GM19238 (cell line): ENCODE measurements around the gene DGCR2.
"Not testable (repeated sequence)": the region's sequence is repeated elsewhere in the genome, so short reads cannot be mapped to it uniquely, and the experiment has no call there.

Source experiments
- DNase-seq: peaks from one replicate; pipeline ENCODE4 v3.0.0; 2011; ENCODE audit warnings: low spot score; ENCODE audit not compliant: insufficient read length

Gene DGCR2

GRCh38 chr22:19109198-19110063, 12.8 kb downstream of the DGCR2 start:
- DNase-seq = peak; percentile 60

DNA sequence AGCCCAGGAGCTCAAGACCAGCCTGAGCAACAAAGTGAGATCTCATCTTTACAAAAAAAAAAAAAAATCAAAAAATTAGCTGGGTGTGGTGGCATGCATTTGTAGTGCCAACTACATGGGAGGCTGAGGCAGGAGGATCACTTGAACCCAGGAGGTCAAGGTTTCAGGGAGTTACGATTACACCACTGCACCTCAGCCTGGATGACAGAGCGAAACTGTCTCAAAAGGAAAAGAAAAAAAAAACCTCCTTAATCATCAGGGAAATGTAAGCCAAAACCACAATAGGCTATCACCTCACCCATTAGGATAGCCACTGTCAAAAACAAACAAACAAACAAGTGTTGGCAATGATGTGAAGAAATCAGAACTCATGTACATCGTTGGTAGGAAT, 13.4 kb downstream of the DGCR2 start:
- no peak for DNase-seq

GRCh38 chr22:19107730-19108074, 14.5 kb downstream of the DGCR2 start:
- DNase-seq = no peak

DNA sequence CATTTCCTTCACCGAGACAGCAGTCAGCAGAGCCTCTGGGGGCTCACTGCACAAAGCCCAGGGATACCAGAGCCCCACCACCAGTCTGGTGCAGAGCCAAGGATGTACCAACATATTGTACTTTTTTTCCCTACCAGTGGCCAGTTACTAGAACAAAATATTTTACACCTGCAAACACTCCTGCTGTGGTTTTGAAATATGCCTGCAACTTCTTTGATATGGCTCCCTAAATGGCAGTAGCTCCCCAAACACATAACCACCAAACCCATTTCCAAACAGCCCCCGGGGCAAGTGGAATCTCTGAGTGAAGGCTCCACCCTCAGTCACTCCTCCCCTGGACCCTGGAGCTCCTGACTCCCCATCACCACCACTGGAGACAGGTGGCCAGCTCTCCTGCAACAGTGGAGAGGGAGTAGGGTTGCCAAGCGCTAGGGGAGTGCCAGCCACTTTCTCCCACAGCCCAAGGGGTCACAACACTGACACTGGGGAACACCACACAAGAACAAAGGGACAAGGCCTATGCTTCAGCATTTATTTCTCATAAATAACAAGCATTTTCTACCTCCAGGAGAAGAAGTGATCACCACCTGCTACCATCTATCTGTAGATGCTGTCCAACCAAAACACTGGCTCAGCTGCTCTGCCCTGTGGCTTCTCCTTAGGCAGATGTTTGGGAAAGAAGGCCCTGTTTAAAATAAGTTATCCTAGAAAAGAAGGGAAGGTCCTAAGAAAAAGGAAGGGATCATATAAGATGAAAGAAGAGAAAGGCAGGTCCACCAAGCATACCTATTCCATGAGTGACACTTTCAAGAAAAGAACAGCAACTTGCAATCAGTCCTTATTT, 15.1 kb downstream of the DGCR2 start:
- no peak for DNase-seq

DNA sequence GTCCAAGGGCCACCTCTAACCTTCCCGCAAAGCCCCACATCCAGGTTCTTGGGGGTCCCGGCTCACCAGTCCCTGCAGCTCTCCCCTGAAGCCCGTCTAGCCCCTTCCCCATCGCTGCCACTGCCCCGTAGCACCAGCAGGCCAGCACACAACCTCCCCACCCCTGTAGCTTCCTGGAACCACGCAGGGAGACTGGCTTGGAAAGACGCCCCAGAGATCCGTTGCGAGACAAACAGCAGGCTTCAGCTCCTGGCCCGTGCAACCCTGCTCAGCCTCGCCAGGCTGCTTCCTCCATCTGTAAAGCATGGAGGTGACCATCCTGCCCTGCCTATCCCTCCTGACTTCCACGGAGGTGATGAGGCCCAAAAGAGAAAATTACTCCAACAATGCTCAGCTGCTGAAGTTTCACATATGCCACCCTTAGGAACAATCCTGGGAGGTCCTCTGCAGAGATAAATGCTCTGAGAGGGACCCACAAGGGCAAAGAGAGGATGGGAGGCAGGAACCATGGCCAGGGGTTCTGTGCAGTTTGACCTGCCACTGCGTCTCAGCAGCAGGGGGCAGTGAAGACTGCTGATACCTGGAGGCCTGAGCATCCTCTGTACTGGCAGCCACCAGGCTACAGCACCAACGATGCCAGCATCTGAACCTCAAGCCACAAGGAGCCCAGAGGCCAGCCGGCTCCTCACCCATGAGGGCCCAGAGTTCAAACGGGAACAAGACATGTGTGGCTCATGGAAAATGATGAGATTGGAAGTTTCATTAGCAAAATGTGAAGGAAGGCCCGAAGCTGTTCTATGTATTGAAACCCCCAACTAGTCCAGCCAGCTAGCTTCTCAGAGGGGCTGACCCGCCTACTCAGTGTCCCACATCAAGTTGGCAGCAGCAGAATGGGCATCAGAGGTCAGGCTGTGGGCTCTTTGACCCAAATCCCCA, 16.1 kb downstream of the DGCR2 start:
- no peak for DNase-seq

GRCh38 chr22:19105456-19105855, 16.8 kb downstream of the DGCR2 start:
- DNase-seq = no peak

GRCh38 chr22:19103880-19104821, 18.1 kb downstream of the DGCR2 start:
- no peak for DNase-seq

DNA sequence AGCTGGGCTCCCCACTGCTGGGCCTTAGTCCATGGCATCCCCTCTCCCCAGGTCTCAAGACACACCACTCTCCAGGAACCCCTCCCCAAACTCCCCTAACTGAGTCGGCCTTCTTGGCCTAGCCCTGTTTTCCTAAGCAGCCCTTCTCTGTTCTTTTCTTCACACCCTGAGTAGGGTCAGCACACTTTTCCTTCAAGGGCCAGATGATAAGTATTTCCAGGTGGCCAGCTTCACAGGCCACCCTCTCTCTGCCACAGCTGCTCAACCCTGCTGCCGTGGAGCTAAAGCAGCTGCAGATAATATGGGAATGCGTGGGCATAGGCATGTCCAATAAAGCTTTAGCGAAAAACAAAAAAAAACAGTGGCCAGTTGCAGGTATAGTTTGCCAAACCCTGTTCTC, 24.1 kb downstream of the DGCR2 start:
- DNase-seq = no peak

- DNase-seq = no peak
These were observed 24.7 kb downstream of the DGCR2 start for GRCh38 chr22:19097518-19097917.

GRCh38 chr22:19096555-19096954, 25.7 kb downstream of the DGCR2 start:
- no peak for DNase-seq

GRCh38 chr22:19094393-19094997, 27.7 kb downstream of the DGCR2 start:
- no peak for DNase-seq

- DNase-seq = no peak
These were observed 29.5 kb downstream of the DGCR2 start for GRCh38 chr22:19092725-19093124.

DNA sequence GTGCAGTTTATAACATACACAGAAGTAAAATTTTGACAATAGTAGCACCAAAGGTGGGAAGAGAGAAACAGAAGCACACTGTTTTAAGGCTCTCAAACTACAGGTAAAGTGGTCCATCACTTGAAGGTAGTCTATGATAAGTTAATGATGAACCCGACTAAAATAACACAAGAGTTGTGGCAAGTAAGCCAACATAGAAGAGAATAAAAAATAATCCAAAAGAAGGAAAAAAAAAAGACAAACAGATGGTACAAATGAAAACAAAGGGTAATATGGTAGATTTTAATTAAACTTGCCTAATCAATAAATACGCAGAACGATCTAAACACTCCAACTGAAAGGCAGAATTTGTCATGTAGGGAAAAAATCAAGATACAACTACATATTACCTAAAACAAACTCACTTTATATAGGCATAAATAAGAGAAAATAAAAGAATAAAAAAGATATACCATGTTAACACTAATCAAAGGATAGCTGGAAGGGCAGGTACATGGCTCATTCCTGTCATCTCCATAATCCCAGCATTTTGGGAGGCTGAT, 31.6 kb downstream of the DGCR2 start:
- DNase-seq = no peak

GRCh38 chr22:19090183-19090582, 32.0 kb downstream of the DGCR2 start:
- no peak for DNase-seq

DNA sequence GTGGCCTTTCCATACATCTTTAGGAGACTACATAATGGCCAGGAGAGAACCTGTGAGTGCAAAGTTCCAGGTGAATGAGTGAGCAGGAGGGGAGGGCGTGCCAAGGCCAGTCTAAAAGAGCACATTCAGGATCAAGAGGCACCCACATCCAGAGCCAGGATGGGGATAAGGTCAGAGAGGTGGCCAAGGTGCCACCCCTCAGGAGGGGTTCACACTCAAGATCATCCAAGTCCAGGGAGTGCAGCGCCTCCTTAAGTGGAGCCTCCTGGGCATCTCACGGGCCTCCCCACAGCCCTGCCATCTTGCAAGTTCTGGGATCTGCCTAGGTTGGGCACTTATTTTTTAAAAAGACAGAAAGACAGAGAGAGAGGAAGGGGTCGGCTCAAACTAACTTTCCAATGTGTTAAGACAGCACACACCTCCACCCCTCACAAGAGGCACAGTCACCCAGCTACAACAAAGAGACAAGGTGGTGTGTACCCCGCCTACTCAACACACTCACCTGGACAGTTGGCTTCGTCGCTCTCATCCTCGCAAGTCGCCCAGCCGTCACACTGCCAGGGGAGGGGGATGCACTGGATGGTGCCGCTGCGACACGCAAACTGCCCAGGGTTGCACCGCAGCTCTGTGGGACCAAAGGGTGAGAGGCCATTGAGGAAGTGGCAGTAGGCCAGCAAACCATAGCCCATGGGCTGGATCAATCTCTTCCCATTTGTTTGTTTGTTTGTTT, 33.2 kb downstream of the DGCR2 start:
- DNase-seq = no peak

GRCh38 chr22:19086896-19087295, 35.3 kb downstream of the DGCR2 start:
- no peak for DNase-seq

- no peak for DNase-seq
These were observed 35.8 kb downstream of the DGCR2 start for GRCh38 chr22:19086417-19086816.

GRCh38 chr22:19085233-19085718, 36.9 kb downstream of the DGCR2 start:
- peak; percentile 37 for DNase-seq

DNA sequence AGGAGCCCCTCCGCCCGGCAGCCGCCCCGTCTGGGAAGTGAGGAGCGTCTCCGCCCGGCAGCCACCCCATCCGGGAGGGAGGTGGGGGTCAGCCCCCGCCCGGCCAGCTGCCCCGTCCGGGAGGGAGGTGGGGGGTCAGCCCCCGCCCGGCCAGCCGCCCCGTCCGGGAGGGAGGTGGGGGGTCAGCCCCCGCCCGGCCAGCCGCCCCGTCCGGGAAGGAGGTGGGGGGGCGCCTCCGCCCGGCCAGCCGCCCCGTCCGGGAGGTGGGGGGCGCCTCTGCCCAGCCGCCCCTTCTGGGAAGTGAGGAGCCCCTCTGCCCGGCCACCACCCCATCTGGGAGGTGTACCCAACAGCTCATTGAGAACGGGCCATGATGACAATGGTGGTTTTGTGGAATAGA, 37.6 kb downstream of the DGCR2 start:
- not testable (repeated sequence) for DNase-seq
